HG02884 (cell line): ENCODE measurements around the gene IL23R.

ENCODE experiments used
- ATAC-seq: cut with Tn5 transposase; IDR thresholded peaks from one replicate; pipeline ENCODE4 v1.9.1; 2021; ENCODE audit warnings: mild to moderate bottlenecking, moderate library complexity; ENCODE audit not compliant: unreplicated experiment

Gene IL23R

GRCh38 chr1:67294836-67295617, 128.8 kb downstream of the IL23R start:
- no peak for ATAC-seq

GRCh38 chr1:67298762-67299161, 132.5 kb downstream of the IL23R start:
- ATAC-seq: no peak

GRCh38 chr1:67299296-67299695, 133.0 kb downstream of the IL23R start:
- ATAC-seq: no peak

- no peak for ATAC-seq
Measured at GRCh38 chr1:67300561-67300960, 134.3 kb downstream of the IL23R start.

GRCh38 chr1:67304023-67304422, 137.8 kb downstream of the IL23R start:
- ATAC-seq: no peak

- ATAC-seq: no peak
Measured at GRCh38 chr1:67306547-67306946, 140.3 kb downstream of the IL23R start.

GRCh38 chr1:67307251-67308060, 141.2 kb downstream of the IL23R start, which contains the start of gene IL12RB2:
Gene IL12RB2, plus strand, starts transcription at chr1:67307873. Its CDS starts 12,496 bp downstream, at chr1:67320369.
- ATAC-seq: peak; percentile 63

- ATAC-seq: peak; percentile 33
Measured at GRCh38 chr1:67308136-67308535, 141.9 kb downstream of the IL23R start.
